ENCODE data around the gene PDGFRA. TPM values are rescaled to one million over a fixed set of nuclear protein-coding genes. Genes with fewer than 3 reads are reported as not detected.
"Not testable (repeated sequence)": the region's sequence is repeated elsewhere in the genome, so short reads cannot be mapped to it uniquely, and the experiment has no call there.

PDGFRA gene
- total and polyA plus RNA-seq, 10 of the 15 experiments (the other 5 are each of a cell fraction or from before 2014, with no cell fraction given), result 0.01 to 0.28 (median 0.06) TPM; not detected in 5

- TF ChIP-seq FOXK2 (IDR thresholded peaks at IDR 0.05) (no peak), SMAD5 (IDR thresholded peaks at IDR 0.05; ENCODE audit: low read depth) (no peak), SP1 (IDR thresholded peaks at IDR 0.05; ENCODE audit: low read depth, low read length) (no peak), ZZZ3 (IDR thresholded peaks at IDR 0.05; ENCODE audit: control insufficient read depth, insufficient read length, low read depth) (no peak), TARDBP (IDR thresholded peaks at IDR 0.05; ENCODE audit: borderline replicate concordance) (no peak), NFIC (IDR thresholded peaks at IDR 0.05; ENCODE audit: low read depth, low read length) (no peak)
These were observed 5.6 kb downstream of the PDGFRA start (continued) for GRCh38 chr4:54234497-54235205.

GRCh38 chr4:54236316-54236715 lies 7.2 kb downstream of the PDGFRA start:
- H3K27ac ChIP-seq (ENCODE audit: control insufficient read depth, insufficient read depth); H2AFZ ChIP-seq (ENCODE audit: control insufficient read depth, low read depth, low read length); in situ Hi-C loops (cut with MboI); H3K4me3 ChIP-seq; POLR2A ChIA-PET; H3K79me2 ChIP-seq (ENCODE audit: control insufficient read depth, insufficient read depth, low read length); H3K9me3 ChIP-seq (replicated peaks; ENCODE audit: control insufficient read depth, insufficient read depth, low read length); DNase-seq (ENCODE audit: low read depth, low spot score); H3K27me3 ChIP-seq (replicated peaks in 1 of 2; ENCODE audit: control insufficient read depth in 2 of 2, insufficient read depth in 2 of 2, low read length in 1 of 2); H3K4me2 ChIP-seq (ENCODE audit: control insufficient read depth, insufficient read depth); H4K20me1 ChIP-seq (ENCODE audit: control insufficient read depth, insufficient read depth); H3K9ac ChIP-seq (ENCODE audit: control insufficient read depth, insufficient read depth, low read length); FAIRE-seq; BruUV-seq (replicated peaks); RAD21 ChIA-PET (ENCODE audit: unreplicated experiment); H3K4me1 ChIP-seq (ENCODE audit: control insufficient read depth, insufficient read depth, low read length); ATAC-seq; H3K36me3 ChIP-seq (ENCODE audit: control insufficient read depth in 2 of 2, insufficient read depth in 2 of 2, low read length in 1 of 2): not testable (repeated sequence)
- 36% methylated on average over 7 of the region's 7 CpGs for WGBS (ENCODE audit: insufficient coverage, insufficient replicate concordance, low lambda C conversion rate, missing lambda C conversion rate)
- ChIA-PET CTCF (interaction anchor here (0.7 to 1.4 kb wide), 3 partner anchors 17 to 1041 kb away, joined by 3 to 4 read pairs (median 4); no protein-coding TSS in a partner anchor), SMC1A (ENCODE audit: uncharacterized antibody, unreplicated experiment) (interaction anchor here (1.6 kb wide), 1 partner anchor 307 kb away, joined by 6 read pairs; no protein-coding TSS in a partner anchor)
- intact Hi-C loops (cut with micrococcal nuclease; ENCODE audit: unreplicated experiment), result loop anchor here (10.0 kb wide), 1 partner anchor 1692 kb away; no protein-coding TSS in a partner anchor
